Esophagus muscularis mucosa (tissue), 4 donors: ENCODE data around the gene SYCP2. TPM values are rescaled to one million over a fixed set of nuclear protein-coding genes. Genes with fewer than 3 reads are reported as not detected.

Source experiments
- DNase-seq: peaks from one replicate; pipeline ENCODE4 v3.0.0-alpha.2; 2017; ENCODE audit errors: extremely low spot score
- H3K27ac ChIP-seq, 4 donors: fragments of 200-600 bp; sonication (generic); replicated peaks in 1 of 4; 1 replicate in 3 of 4; 2 replicates in 1 of 4; pipeline ENCODE4 v1.5.1; 2016 to 2019; ENCODE audit warnings: mild to moderate bottlenecking in 1 of 4
- H3K27me3 ChIP-seq, 4 donors: fragments of 200-600 bp; sonication (generic); one replicate each; pipeline versions ENCODE4 v1.5.1 to v1.6.0; 2016 to 2019
- H3K36me3 ChIP-seq, 4 donors: fragments of 200-600 bp; sonication (generic); one replicate each; pipeline ENCODE4 v1.5.1; 2016 to 2019
- H3K4me1 ChIP-seq, 4 donors: fragments of 200-600 bp; sonication (generic); one replicate each; pipeline ENCODE4 v1.5.1; 2016 to 2019
- H3K4me3 ChIP-seq, 4 donors: fragments of 200-600 bp; sonication (generic); 1 replicate in 2 of 4; 2 replicates in 2 of 4; pipeline ENCODE4 v1.5.1; 2016 to 2019; ENCODE audit warnings: mild to moderate bottlenecking in 4 of 4, moderate library complexity in 1 of 4
- H3K9me3 ChIP-seq, 4 donors: fragments of 200-600 bp; sonication (generic); 1 replicate in 3 of 4; 2 replicates in 1 of 4; pipeline ENCODE4 v1.5.1; 2016 to 2019
- CTCF ChIP-seq, 3 experiments: fragments of 200-600 bp in 2 of 3; fragments of 450-650 bp in 1 of 3; sonication (generic) in 2 of 3; IDR thresholded peaks; one replicate each; pipeline ENCODE4 v1.5.1; 2017 to 2019; ENCODE audit warnings: antibody characterized with exemption in 3 of 3, mild to moderate bottlenecking in 2 of 3, moderate library complexity in 1 of 3
- EP300 ChIP-seq: sonication (generic); formaldehyde crosslinking; IDR thresholded peaks from one replicate; pipeline ENCODE4 v1.6.1; 2017; ENCODE audit warnings: antibody characterized with exemption
- POLR2A ChIP-seq: fragments of 450-650 bp; IDR thresholded peaks from one replicate; pipeline ENCODE4 v1.6.1; 2017; ENCODE audit warnings: antibody characterized with exemption, moderate library complexity, mild to moderate bottlenecking, low read depth
- POLR2AphosphoS5 ChIP-seq, 2 donors: sonication (generic); formaldehyde crosslinking; IDR thresholded peaks; one replicate each; pipeline ENCODE4 v1.6.1; 2017; ENCODE audit warnings: antibody characterized with exemption in 2 of 2
- WGBS: methylation state at CpG from one replicate; pipeline ENCODE4 v1.1.5; 2018; 5-methylcytosine and 5-hydroxymethylcytosine counted together
- intact Hi-C: fragments of 100-400 bp; cut with DNase I; formaldehyde crosslinking; loops from one replicate; pipeline ENCODE4 v1.15.1; 2023
- total RNA-seq, 4 donors: library from RNA; depleted of rRNA; stranded (reverse); fragments of >200 nt; gene quantifications; one replicate each; pipeline versions ENCODE4 v1.1.0 to v1.2.1, GENCODE V29; 2016

SYCP2 gene
- total RNA-seq, 4 donors from 2014 or later: 0.52 to 3.5 (median 1.0) TPM

GRCh38 chr20:59880198-59880597 is 53.2 kb downstream of the SYCP2 start:
- TF ChIP-seq POLR2AphosphoS5 (IDR thresholded peaks at IDR 0.05): no peak
- no peak for TF ChIP-seq EP300
- TF ChIP-seq POLR2A: no peak
- TF ChIP-seq CTCF (IDR thresholded peaks at IDR 0.05): no peak
- H3K4me1 ChIP-seq: no peaks in the 10 kb centered on the region
- no peaks in the 10 kb centered on the region for H3K27me3 ChIP-seq
- H3K4me3 ChIP-seq: no peak overlapping the region
- H3K9me3 ChIP-seq: no peaks in the 10 kb centered on the region
- 83% methylated on average over 1 of the region's 1 CpG for WGBS
- H3K36me3 ChIP-seq: no peaks in the 10 kb centered on the region
- no peak overlapping the region for H3K27ac ChIP-seq
- intact Hi-C loops: no loop called here
- DNase-seq: no peak

GRCh38 chr20:59873409-59873808 is 60.0 kb downstream of the SYCP2 start:
- Histone ChIP-seq H3K4me3 (no peak overlapping the region), H3K27me3 (no peaks in the 10 kb centered on the region), H3K27ac (no peak overlapping the region), H3K9me3 (no peaks in the 10 kb centered on the region), H3K36me3 (no peaks in the 10 kb centered on the region), H3K4me1 (no peaks in the 10 kb centered on the region)
- intact Hi-C loops: no loop called here
- 67% methylated on average over 1 of the region's 1 CpG for WGBS
- no peak for DNase-seq
- TF ChIP-seq EP300: no peak

- H3K27me3 ChIP-seq: no peaks in the 10 kb centered on the region
- H3K4me1 ChIP-seq: no peaks in the 10 kb centered on the region
- intact Hi-C loops: no loop called here
- TF ChIP-seq POLR2AphosphoS5 (IDR thresholded peaks at IDR 0.05): no peak
- TF ChIP-seq EP300: no peak
- TF ChIP-seq POLR2A: no peak
- TF ChIP-seq CTCF (IDR thresholded peaks at IDR 0.05): no peak
- no peaks in the 10 kb centered on the region for H3K9me3 ChIP-seq
- H3K36me3 ChIP-seq: no peaks in the 10 kb centered on the region
- WGBS: 86% methylated on average over 1 of the region's 1 CpG
- no peak for DNase-seq
- no peak overlapping the region for H3K27ac ChIP-seq
- no peak overlapping the region for H3K4me3 ChIP-seq
Observed at GRCh38 chr20:59871096-59871495, 62.3 kb downstream of the SYCP2 start.

GRCh38 chr20:59866338-59866737 is 67.1 kb downstream of the SYCP2 start:
- Histone ChIP-seq H3K4me1 (no peaks in the 10 kb centered on the region), H3K4me3 (no peak overlapping the region), H3K27ac (no peak overlapping the region), H3K36me3 (peaks cover 0 to 5% (median 0%) of the 10 kb centered on the region in 4 donors), H3K9me3 (no peaks in the 10 kb centered on the region), H3K27me3 (no peaks in the 10 kb centered on the region)
- WGBS: 89% methylated on average over 3 of the region's 3 CpGs
- TF ChIP-seq CTCF (IDR thresholded peaks at IDR 0.05) (no peak), EP300 (no peak), POLR2A (no peak), POLR2AphosphoS5 (IDR thresholded peaks at IDR 0.05) (no peak)
- DNase-seq: no peak
- intact Hi-C loops: no loop called here

- WGBS: 84% methylated on average over 1 of the region's 1 CpG
- TF ChIP-seq POLR2AphosphoS5 (IDR thresholded peaks at IDR 0.05) (no peak), CTCF (IDR thresholded peaks at IDR 0.05) (no peak), POLR2A (no peak), EP300 (no peak)
- Histone ChIP-seq H3K9me3 (no peaks in the 10 kb centered on the region), H3K27me3 (no peaks in the 10 kb centered on the region), H3K4me3 (no peak overlapping the region), H3K4me1 (no peaks in the 10 kb centered on the region), H3K36me3 (peaks cover 0 to 5% (median 0%) of the 10 kb centered on the region in 4 donors), H3K27ac (no peak overlapping the region)
- intact Hi-C loops: no loop called here
- no peak for DNase-seq
Observed at GRCh38 chr20:59864726-59865125, 68.7 kb downstream of the SYCP2 start.
